Panc1 (cell line): Measurements from ENCODE around the gene MYH10.

ENCODE experiments used
- TCF7L2 ChIP-seq: IDR thresholded peaks from 2 replicates; pipeline ENCODE4 v1.6.1; 2011; ENCODE audit warnings: mild to moderate bottlenecking, low read depth, low read length, inconsistent platforms
- TF ChIP-seq, protein P1 (sequence below): fragments of 450-650 bp; IDR thresholded peaks from 2 replicates; pipeline ENCODE4 v1.5.1; 2017; ENCODE audit warnings: mild to moderate bottlenecking

DNA sequence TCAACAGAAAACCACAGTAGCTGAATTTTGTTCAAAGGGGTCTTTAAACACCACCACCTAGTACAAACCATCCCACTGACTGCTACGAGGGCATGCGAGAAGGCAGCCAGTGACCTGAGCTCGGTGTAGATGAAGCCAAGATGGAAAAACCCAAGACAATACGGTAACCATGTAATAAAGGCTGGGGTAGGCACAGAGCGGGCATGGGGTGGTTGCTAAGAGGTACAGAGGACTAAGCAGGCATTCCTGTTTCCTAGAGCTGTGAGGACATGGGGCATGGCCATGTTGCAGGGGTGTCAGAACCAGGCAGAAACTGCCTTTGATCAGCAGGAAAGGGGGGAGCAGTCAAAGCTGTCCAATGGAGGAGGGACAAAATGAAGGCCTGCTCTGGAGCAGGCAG lies 142.8 kb downstream of the MYH10 start:
- no peak for TF ChIP-seq TCF7L2
- TF ChIP-seq, protein P1, sequence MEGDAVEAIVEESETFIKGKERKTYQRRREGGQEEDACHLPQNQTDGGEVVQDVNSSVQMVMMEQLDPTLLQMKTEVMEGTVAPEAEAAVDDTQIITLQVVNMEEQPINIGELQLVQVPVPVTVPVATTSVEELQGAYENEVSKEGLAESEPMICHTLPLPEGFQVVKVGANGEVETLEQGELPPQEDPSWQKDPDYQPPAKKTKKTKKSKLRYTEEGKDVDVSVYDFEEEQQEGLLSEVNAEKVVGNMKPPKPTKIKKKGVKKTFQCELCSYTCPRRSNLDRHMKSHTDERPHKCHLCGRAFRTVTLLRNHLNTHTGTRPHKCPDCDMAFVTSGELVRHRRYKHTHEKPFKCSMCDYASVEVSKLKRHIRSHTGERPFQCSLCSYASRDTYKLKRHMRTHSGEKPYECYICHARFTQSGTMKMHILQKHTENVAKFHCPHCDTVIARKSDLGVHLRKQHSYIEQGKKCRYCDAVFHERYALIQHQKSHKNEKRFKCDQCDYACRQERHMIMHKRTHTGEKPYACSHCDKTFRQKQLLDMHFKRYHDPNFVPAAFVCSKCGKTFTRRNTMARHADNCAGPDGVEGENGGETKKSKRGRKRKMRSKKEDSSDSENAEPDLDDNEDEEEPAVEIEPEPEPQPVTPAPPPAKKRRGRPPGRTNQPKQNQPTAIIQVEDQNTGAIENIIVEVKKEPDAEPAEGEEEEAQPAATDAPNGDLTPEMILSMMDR = no peak
